ENCODE measurements around the gene HACE1.

DNA sequence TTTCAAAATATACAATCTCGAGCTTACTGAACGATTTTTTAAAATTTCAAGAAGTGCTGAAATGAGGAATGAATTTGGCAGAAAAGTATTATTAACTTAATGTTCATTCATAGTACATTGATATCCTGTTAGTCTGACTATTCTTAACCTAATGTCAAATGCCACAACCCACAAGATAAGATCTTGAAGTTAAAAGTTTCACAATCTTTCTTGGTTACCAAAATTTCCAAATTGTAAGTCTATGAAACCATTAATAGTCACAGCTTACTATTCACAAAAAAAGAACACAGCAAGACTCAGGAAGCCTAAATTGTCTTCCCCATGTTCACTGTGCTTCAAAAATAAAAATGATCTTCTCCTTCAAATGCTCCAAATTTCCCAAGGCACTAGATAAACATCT lies 71.3 kb downstream of the HACE1 start:
- TF ChIP-seq, protein P1, sequence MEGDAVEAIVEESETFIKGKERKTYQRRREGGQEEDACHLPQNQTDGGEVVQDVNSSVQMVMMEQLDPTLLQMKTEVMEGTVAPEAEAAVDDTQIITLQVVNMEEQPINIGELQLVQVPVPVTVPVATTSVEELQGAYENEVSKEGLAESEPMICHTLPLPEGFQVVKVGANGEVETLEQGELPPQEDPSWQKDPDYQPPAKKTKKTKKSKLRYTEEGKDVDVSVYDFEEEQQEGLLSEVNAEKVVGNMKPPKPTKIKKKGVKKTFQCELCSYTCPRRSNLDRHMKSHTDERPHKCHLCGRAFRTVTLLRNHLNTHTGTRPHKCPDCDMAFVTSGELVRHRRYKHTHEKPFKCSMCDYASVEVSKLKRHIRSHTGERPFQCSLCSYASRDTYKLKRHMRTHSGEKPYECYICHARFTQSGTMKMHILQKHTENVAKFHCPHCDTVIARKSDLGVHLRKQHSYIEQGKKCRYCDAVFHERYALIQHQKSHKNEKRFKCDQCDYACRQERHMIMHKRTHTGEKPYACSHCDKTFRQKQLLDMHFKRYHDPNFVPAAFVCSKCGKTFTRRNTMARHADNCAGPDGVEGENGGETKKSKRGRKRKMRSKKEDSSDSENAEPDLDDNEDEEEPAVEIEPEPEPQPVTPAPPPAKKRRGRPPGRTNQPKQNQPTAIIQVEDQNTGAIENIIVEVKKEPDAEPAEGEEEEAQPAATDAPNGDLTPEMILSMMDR (IDR thresholded peaks at IDR 0.05; ENCODE audit: poor library complexity): no peak
- no peak for TF ChIP-seq EZH2 (IDR thresholded peaks at IDR 0.05; ENCODE audit: borderline replicate concordance)
- TF ChIP-seq EZH2phosphoT487 (IDR thresholded peaks at IDR 0.05; ENCODE audit: low read depth, severe bottlenecking, unreplicated experiment): no peak
